ENCODE results near the gene TTC27.
"Not testable (repeated sequence)": the region's sequence is repeated elsewhere in the genome, so short reads cannot be mapped to it uniquely, and the experiment has no call there.

Gene TTC27

DNA sequence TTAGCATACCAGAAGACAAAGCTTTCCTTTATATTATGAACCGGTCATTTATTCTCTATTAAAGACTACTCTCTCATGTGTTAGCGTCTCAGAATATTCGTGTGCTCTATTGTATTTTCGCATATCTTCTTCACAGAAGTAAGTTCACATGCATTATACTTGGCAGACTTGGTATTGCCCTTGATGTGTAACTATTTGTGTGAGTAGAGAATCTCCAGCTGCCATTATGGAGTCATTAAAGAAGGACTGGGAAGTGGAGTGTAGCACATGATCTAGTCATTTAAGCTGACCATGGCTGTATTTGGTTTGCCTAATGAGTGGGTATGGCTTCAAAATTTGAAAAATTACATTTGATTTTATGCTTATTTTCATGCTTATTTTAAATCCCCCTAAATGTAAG, 92.9 kb downstream of the TTC27 start:
- Histone ChIP-seq H3K4me2 (ENCODE audit: insufficient read depth, low read length, poor library complexity, severe bottlenecking) (no peak overlapping the region), H3K23ac (ENCODE audit: low read depth, low read length, poor library complexity) (no peak overlapping the region), H2BK15ac (ENCODE audit: low read length) (no peak overlapping the region), H3K36me3 (replicated peaks in 1 of 2; ENCODE audit: control insufficient read depth in 2 of 2, insufficient read depth in 2 of 2, low read length in 2 of 2) (no peaks in the 10 kb centered on the region), H3K4me3 (ENCODE audit: low read length in 2 of 2) (no peak overlapping the region), H3K14ac (ENCODE audit: low read length) (no peak overlapping the region), H3K4ac (ENCODE audit: low read length) (no peak overlapping the region), H2AK5ac (ENCODE audit: low read depth, low read length) (no peak overlapping the region), H2AFZ (ENCODE audit: low read length) (no peak overlapping the region), H3K27me3 (ENCODE audit: control insufficient read depth in 3 of 3, insufficient read depth in 3 of 3, low read depth in 1 of 3, low read length in 3 of 3) (no peaks in the 10 kb centered on the region), H4K91ac (ENCODE audit: low read depth, low read length, poor library complexity) (no peak overlapping the region), H4K8ac (ENCODE audit: low read depth, low read length) (no peak overlapping the region), H3K9me3 (replicated peaks in 1 of 2; ENCODE audit: control insufficient read depth in 2 of 2, insufficient read depth in 1 of 2, low read depth in 1 of 2, low read length in 2 of 2) (no peaks in the 10 kb centered on the region), H2BK120ac (ENCODE audit: low read depth, low read length) (no peak overlapping the region), H2BK12ac (ENCODE audit: low read length) (no peak overlapping the region), H3K18ac (ENCODE audit: low read length) (no peak overlapping the region), H3K27ac (replicated peaks; ENCODE audit: low read length) (no peak overlapping the region), H3K79me1 (ENCODE audit: low read depth, low read length) (no peaks in the 10 kb centered on the region), H3K4me1 (ENCODE audit: control insufficient read depth in 2 of 2, insufficient read depth in 1 of 2, low read depth in 1 of 2, low read length in 2 of 2) (no peaks in the 10 kb centered on the region), H3K9ac (ENCODE audit: low read depth, low read length, poor library complexity) (no peak overlapping the region), H2BK5ac (ENCODE audit: low read length) (no peak overlapping the region)
- no CpG with 5 or more reads among the region's 4 CpGs for WGBS, 2 donors (ENCODE audit: extremely low coverage in 2 of 2, insufficient read length in 2 of 2, insufficient replicate concordance in 1 of 2)
- no peak for DNase-seq (ENCODE audit: low spot score)

DNA sequence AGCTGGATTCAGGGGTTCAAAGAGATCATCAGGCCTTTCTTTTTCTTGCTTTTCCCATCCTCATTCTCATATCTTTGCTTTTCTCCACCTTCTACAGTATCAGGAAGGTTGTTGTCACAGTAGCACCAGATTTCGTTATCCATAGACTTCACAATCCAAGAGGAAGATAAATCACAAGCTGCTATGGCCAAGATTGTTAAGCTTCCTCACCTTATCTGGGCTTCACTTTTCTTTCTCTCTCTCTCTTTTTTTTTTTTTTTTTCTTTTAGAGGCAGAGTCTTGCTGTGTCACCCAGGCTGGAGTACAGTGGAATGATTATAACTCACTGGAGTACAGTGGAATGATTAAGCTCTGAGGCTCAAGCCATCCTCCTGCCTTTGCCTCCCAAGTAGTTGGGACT, 93.5 kb downstream of the TTC27 start:
- H2AK5ac ChIP-seq (ENCODE audit: low read depth, low read length), result no peak overlapping the region
- no peak overlapping the region for H3K4me2 ChIP-seq (ENCODE audit: insufficient read depth, low read length, poor library complexity, severe bottlenecking)
- H3K79me1 ChIP-seq (ENCODE audit: low read depth, low read length), result no peaks in the 10 kb centered on the region
- H2BK5ac ChIP-seq (ENCODE audit: low read length), result no peak overlapping the region
- H4K8ac ChIP-seq (ENCODE audit: low read depth, low read length), result no peak overlapping the region
- DNase-seq (ENCODE audit: low spot score), result no peak
- no peak overlapping the region for H3K23ac ChIP-seq (ENCODE audit: low read depth, low read length, poor library complexity)
- H3K4me3 ChIP-seq (ENCODE audit: low read length in 2 of 2), result no peak overlapping the region
- H2AFZ ChIP-seq (ENCODE audit: low read length), result no peak overlapping the region
- no peaks in the 10 kb centered on the region for H3K36me3 ChIP-seq (replicated peaks in 1 of 2; ENCODE audit: control insufficient read depth in 2 of 2, insufficient read depth in 2 of 2, low read length in 2 of 2)
- H3K27ac ChIP-seq (replicated peaks; ENCODE audit: low read length), result no peak overlapping the region
- H2BK120ac ChIP-seq (ENCODE audit: low read depth, low read length), result no peak overlapping the region
- H3K4me1 ChIP-seq (ENCODE audit: control insufficient read depth in 2 of 2, insufficient read depth in 1 of 2, low read depth in 1 of 2, low read length in 2 of 2), result no peaks in the 10 kb centered on the region
- H3K9ac ChIP-seq (ENCODE audit: low read depth, low read length, poor library complexity), result no peak overlapping the region
- H4K91ac ChIP-seq (ENCODE audit: low read depth, low read length, poor library complexity), result no peak overlapping the region
- no peak overlapping the region for H3K14ac ChIP-seq (ENCODE audit: low read length)
- H3K4ac ChIP-seq (ENCODE audit: low read length), result no peak overlapping the region
- H2BK15ac ChIP-seq (ENCODE audit: low read length), result no peak overlapping the region
- H3K18ac ChIP-seq (ENCODE audit: low read length), result no peak overlapping the region
- no CpG with 5 or more reads among the region's 1 CpG for WGBS, 2 donors (ENCODE audit: extremely low coverage in 2 of 2, insufficient read length in 2 of 2, insufficient replicate concordance in 1 of 2)
- H2BK12ac ChIP-seq (ENCODE audit: low read length), result no peak overlapping the region
- no peaks in the 10 kb centered on the region for H3K27me3 ChIP-seq (ENCODE audit: control insufficient read depth in 3 of 3, insufficient read depth in 3 of 3, low read depth in 1 of 3, low read length in 3 of 3)
- H3K9me3 ChIP-seq (replicated peaks in 1 of 2; ENCODE audit: control insufficient read depth in 2 of 2, insufficient read depth in 1 of 2, low read depth in 1 of 2, low read length in 2 of 2), result no peaks in the 10 kb centered on the region

- H3K9ac ChIP-seq (ENCODE audit: low read depth, low read length, poor library complexity), result no peak overlapping the region
- no peak overlapping the region for H3K18ac ChIP-seq (ENCODE audit: low read length)
- no peak overlapping the region for H4K91ac ChIP-seq (ENCODE audit: low read depth, low read length, poor library complexity)
- no peak overlapping the region for H2BK15ac ChIP-seq (ENCODE audit: low read length)
- H3K79me1 ChIP-seq (ENCODE audit: low read depth, low read length), result no peaks in the 10 kb centered on the region
- H3K14ac ChIP-seq (ENCODE audit: low read length), result no peak overlapping the region
- H3K4ac ChIP-seq (ENCODE audit: low read length), result no peak overlapping the region
- H3K27ac ChIP-seq (replicated peaks; ENCODE audit: low read length), result no peak overlapping the region
- H2BK12ac ChIP-seq (ENCODE audit: low read length), result no peak overlapping the region
- H2AK5ac ChIP-seq (ENCODE audit: low read depth, low read length), result no peak overlapping the region
- no peak overlapping the region for H3K4me3 ChIP-seq (ENCODE audit: low read length in 2 of 2)
- H3K27me3 ChIP-seq (ENCODE audit: control insufficient read depth in 3 of 3, insufficient read depth in 3 of 3, low read depth in 1 of 3, low read length in 3 of 3), result no peaks in the 10 kb centered on the region
- peaks cover 0 to 2% of the 10 kb centered on the region in 2 donors for H3K9me3 ChIP-seq (replicated peaks in 1 of 2; ENCODE audit: control insufficient read depth in 2 of 2, insufficient read depth in 1 of 2, low read depth in 1 of 2, low read length in 2 of 2)
- WGBS, 2 donors (ENCODE audit: extremely low coverage in 2 of 2, insufficient read length in 2 of 2, insufficient replicate concordance in 1 of 2), result no CpG with 5 or more reads among the region's 3 CpGs
- H3K23ac ChIP-seq (ENCODE audit: low read depth, low read length, poor library complexity), result no peak overlapping the region
- no peak overlapping the region for H2BK5ac ChIP-seq (ENCODE audit: low read length)
- H2BK120ac ChIP-seq (ENCODE audit: low read depth, low read length), result no peak overlapping the region
- no peaks in the 10 kb centered on the region for H3K4me1 ChIP-seq (ENCODE audit: control insufficient read depth in 2 of 2, insufficient read depth in 1 of 2, low read depth in 1 of 2, low read length in 2 of 2)
- H3K36me3 ChIP-seq (replicated peaks in 1 of 2; ENCODE audit: control insufficient read depth in 2 of 2, insufficient read depth in 2 of 2, low read length in 2 of 2), result no peaks in the 10 kb centered on the region
- no peak for DNase-seq (ENCODE audit: low spot score)
- H2AFZ ChIP-seq (ENCODE audit: low read length), result no peak overlapping the region
- H3K4me2 ChIP-seq (ENCODE audit: insufficient read depth, low read length, poor library complexity, severe bottlenecking), result no peak overlapping the region
- H4K8ac ChIP-seq (ENCODE audit: low read depth, low read length), result no peak overlapping the region
These were observed 95.7 kb downstream of the TTC27 start for GRCh38 chr2:32723467-32724079.

- not testable (repeated sequence) for H3K9ac ChIP-seq (ENCODE audit: low read depth, low read length, poor library complexity); H3K27me3 ChIP-seq (ENCODE audit: control insufficient read depth in 3 of 3, insufficient read depth in 3 of 3, low read depth in 1 of 3, low read length in 3 of 3); H3K4me1 ChIP-seq (ENCODE audit: control insufficient read depth in 2 of 2, insufficient read depth in 1 of 2, low read depth in 1 of 2, low read length in 2 of 2); H3K23ac ChIP-seq (ENCODE audit: low read depth, low read length, poor library complexity); DNase-seq (ENCODE audit: low spot score); H3K4me2 ChIP-seq (ENCODE audit: insufficient read depth, low read length, poor library complexity, severe bottlenecking); H2BK12ac ChIP-seq (ENCODE audit: low read length); H2AK5ac ChIP-seq (ENCODE audit: low read depth, low read length); H4K8ac ChIP-seq (ENCODE audit: low read depth, low read length); H3K4me3 ChIP-seq (ENCODE audit: low read length in 2 of 2); H3K36me3 ChIP-seq (replicated peaks in 1 of 2; ENCODE audit: control insufficient read depth in 2 of 2, insufficient read depth in 2 of 2, low read length in 2 of 2); H2BK15ac ChIP-seq (ENCODE audit: low read length); H2BK5ac ChIP-seq (ENCODE audit: low read length); H3K79me1 ChIP-seq (ENCODE audit: low read depth, low read length); H3K18ac ChIP-seq (ENCODE audit: low read length); H3K27ac ChIP-seq (replicated peaks; ENCODE audit: low read length); H3K4ac ChIP-seq (ENCODE audit: low read length); H3K9me3 ChIP-seq (replicated peaks in 1 of 2; ENCODE audit: control insufficient read depth in 2 of 2, insufficient read depth in 1 of 2, low read depth in 1 of 2, low read length in 2 of 2); H2BK120ac ChIP-seq (ENCODE audit: low read depth, low read length); H4K91ac ChIP-seq (ENCODE audit: low read depth, low read length, poor library complexity); H3K14ac ChIP-seq (ENCODE audit: low read length); H2AFZ ChIP-seq (ENCODE audit: low read length)
- WGBS, 2 donors (ENCODE audit: extremely low coverage in 2 of 2, insufficient read length in 2 of 2, insufficient replicate concordance in 1 of 2), result no CpG with 5 or more reads among the region's 5 CpGs
These were observed 98.8 kb downstream of the TTC27 start for GRCh38 chr2:32726678-32727077.
